Right lobe of liver (tissue), 6 donors: ENCODE results near the gene DSCAML1. TPM values are rescaled to one million over a fixed set of nuclear protein-coding genes. Genes with fewer than 3 reads are reported as not detected.

Source experiments
- ATAC-seq, 4 donors: fragments of 200-7000 bp; cut with Tn5 transposase; one replicate each; pipeline ENCODE4 v1.9.1; 2020; ENCODE audit warnings: mild to moderate bottlenecking in 4 of 4, moderate library complexity in 4 of 4
- DNase-seq, 3 donors: peaks; one replicate each; pipeline ENCODE4 v3.0.0-alpha.2; 2020
- H3K27ac ChIP-seq, 3 donors: fragments of 200-600 bp; one replicate each; pipeline ENCODE4 v1.8.0; 2022
- H3K27me3 ChIP-seq, 2 donors: fragments of 200-600 bp; one replicate each; pipeline ENCODE4 v1.8.0; 2022
- H3K36me3 ChIP-seq, 4 donors: fragments of 200-600 bp; sonication (generic) in 1 of 4; one replicate each; pipeline versions ENCODE4 v1.5.1 to v1.8.0; 2017 to 2022; ENCODE audit warnings: control low read depth in 1 of 4
- H3K4me1 ChIP-seq, 4 donors: fragments of 200-600 bp; sonication (generic) in 1 of 4; one replicate each; pipeline versions ENCODE4 v1.5.1 to v1.8.0; 2017 to 2022; ENCODE audit warnings: control low read depth in 1 of 4
- H3K4me3 ChIP-seq, 3 donors: fragments of 200-600 bp; one replicate each; pipeline ENCODE4 v1.8.0; 2022
- H3K9me3 ChIP-seq, 4 donors: fragments of 200-600 bp; sonication (generic) in 1 of 4; one replicate each; pipeline versions ENCODE4 v1.5.1 to v1.8.0; 2017 to 2022; ENCODE audit warnings: control low read depth in 1 of 4
- CTCF ChIP-seq, 4 donors: fragments of 200-600 bp in 3 of 4; fragments of 450-650 bp in 1 of 4; IDR thresholded peaks; one replicate each; pipeline versions ENCODE4 v1.5.1 to v1.8.0; 2016 to 2022; ENCODE audit warnings: antibody characterized with exemption in 4 of 4, mild to moderate bottlenecking in 2 of 4
- POLR2A ChIP-seq: fragments of 450-650 bp; IDR thresholded peaks from one replicate; pipeline ENCODE4 v1.6.1; 2017; ENCODE audit warnings: antibody characterized with exemption, mild to moderate bottlenecking
- WGBS: methylation state at CpG from one replicate; pipeline ENCODE4 v1.1.6; 2018; ENCODE audit warnings: low coverage, low lambda C conversion rate; ENCODE audit not compliant: insufficient coverage; ENCODE audit errors: missing lambda C conversion rate; 5-methylcytosine and 5-hydroxymethylcytosine counted together
- intact Hi-C, 2 donors: fragments of 100-400 bp; cut with DNase I; formaldehyde crosslinking; loops; one replicate each; pipeline versions ENCODE4 v1.11.2 to v1.14.1; 2022
- total RNA-seq, 6 experiments: library from RNA; depleted of rRNA in 2 of 6; stranded (reverse); fragments of >200 nt in 2 of 6; fragmentation: NEBNext Ultra II Directional in 3 of 6; extraction: Animal tissue kit (Norgen Biotek cat#: 25700) in 3 of 6; gene quantifications; one replicate each; pipeline versions ENCODE4 v1.1.0 to v1.2.4, GENCODE V29; 2016 to 2023
- donor health status: DM: no; HTN: yes; CAD: no.
- donor health status: DM: no; HTN: no; CAD: no.
- donor health status: DM: no; HTN: no; CAD: no.
- donor health status: DM: no; HTN: yes; CAD: no.
- donor health status: DM: no; HTN: yes; CAD: no.

Gene DSCAML1
- total RNA-seq, 6 experiments from 2014 or later = 0.06 to 0.92 (median 0.22) TPM; not detected in 1

GRCh38 chr11:117528097-117528721 lies 268.8 kb downstream of the DSCAML1 start:
- Histone ChIP-seq H3K36me3 (no peaks in the 10 kb centered on the region), H3K4me1 (no peaks in the 10 kb centered on the region), H3K9me3 (no peaks in the 10 kb centered on the region), H3K27ac (no peak overlapping the region), H3K4me3 (no peak overlapping the region), H3K27me3 (no peaks in the 10 kb centered on the region)
- ATAC-seq (no peak), DNase-seq (no peak)
- TF ChIP-seq POLR2A (no peak), CTCF (IDR thresholded peaks at IDR 0.05) (no peak)
- intact Hi-C loops = no loop called here
- WGBS = 46% methylated on average over 7 of the region's 12 CpGs

GRCh38 chr11:117527271-117527670 lies 269.7 kb downstream of the DSCAML1 start:
- no peaks in the 10 kb centered on the region for H3K9me3 ChIP-seq
- ATAC-seq = no peak
- DNase-seq = no peak
- no peaks in the 10 kb centered on the region for H3K36me3 ChIP-seq
- WGBS = 53% methylated on average over 3 of the region's 7 CpGs
- TF ChIP-seq CTCF (IDR thresholded peaks at IDR 0.05) = no peak
- TF ChIP-seq POLR2A = no peak
- intact Hi-C loops = no loop called here
- no peak overlapping the region for H3K4me3 ChIP-seq
- H3K4me1 ChIP-seq = no peaks in the 10 kb centered on the region
- H3K27ac ChIP-seq = no peak overlapping the region
- H3K27me3 ChIP-seq = no peaks in the 10 kb centered on the region

DNA sequence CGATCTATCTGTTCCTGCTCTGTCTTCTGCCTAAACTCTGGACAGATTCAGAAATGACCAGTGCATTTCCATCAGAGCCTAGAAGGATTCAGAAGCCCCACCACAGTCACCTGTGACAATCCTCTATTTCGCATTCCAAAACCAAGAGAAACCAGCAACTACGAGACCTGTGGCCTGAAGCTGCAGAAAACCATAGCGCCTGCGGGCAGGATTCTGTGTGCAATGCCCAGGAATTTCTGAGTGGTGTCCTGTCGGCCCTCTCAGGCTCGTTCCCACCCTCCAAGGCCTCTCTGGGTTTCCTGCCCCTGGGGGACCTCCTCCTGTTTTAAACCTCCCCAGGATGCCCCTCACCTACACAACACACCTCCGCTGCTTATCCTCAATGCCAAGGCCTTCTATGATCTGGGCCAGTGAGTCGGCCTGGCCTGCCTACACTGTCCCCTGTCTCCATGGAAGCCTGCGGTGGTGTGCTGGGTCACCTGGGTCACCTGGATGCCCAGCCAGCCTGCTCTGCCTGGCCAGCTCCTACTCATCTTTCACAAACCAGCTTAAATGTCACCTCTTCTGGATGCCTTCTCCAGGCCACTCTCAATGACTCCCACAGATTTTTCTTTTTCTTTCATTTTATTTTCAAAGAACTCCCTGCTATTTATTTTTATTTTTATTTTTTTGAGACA lies 271.0 kb downstream of the DSCAML1 start:
- DNase-seq (no peak), ATAC-seq (no peak)
- Histone ChIP-seq H3K27ac (no peak overlapping the region), H3K36me3 (no peaks in the 10 kb centered on the region), H3K9me3 (no peaks in the 10 kb centered on the region), H3K4me3 (no peak overlapping the region), H3K27me3 (no peaks in the 10 kb centered on the region), H3K4me1 (no peaks in the 10 kb centered on the region)
- WGBS = 80% methylated on average over 7 of the region's 10 CpGs
- intact Hi-C loops = no loop called here
- no peak for TF ChIP-seq CTCF (IDR thresholded peaks at IDR 0.05)
- no peak for TF ChIP-seq POLR2A

DNA sequence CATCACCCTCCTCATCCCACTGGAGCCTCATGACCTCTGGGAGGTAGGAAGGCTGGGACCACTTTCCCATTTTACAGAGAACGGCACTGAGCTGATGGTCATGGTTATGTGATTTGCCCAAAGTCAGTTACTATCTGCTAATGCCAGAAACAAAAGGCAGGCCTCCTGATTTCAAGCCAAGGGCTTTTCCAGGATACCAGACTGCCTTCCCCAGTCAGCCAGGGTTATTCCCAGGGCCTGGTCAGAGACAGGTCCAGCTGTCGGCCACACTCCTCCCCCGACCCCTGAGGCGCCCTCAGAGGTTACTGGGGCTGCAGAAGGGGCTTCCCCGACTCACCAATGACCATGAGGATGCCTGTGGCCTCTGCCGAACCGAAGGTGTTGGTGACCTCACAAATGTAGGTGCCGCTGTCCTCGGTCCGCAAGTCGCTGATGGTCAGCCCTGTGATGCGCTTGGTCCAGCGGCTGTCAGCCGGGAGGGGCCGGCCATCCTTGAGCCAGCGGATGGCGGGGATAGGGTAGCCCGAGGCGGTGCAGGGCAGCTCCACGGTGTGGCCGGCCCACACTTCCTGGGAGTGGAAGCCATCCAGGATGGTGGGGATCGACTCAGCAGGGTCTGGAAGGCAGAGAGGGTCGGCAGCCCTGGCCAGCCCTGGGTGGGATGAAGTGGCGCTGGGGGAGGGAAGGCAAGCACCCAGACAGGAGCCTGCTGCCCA lies 272.4 kb downstream of the DSCAML1 start:
- intact Hi-C loops = no loop called here
- WGBS = 89% methylated on average over 10 of the region's 24 CpGs
- no peak overlapping the region for H3K4me3 ChIP-seq
- ATAC-seq (no peak), DNase-seq (no peak)
- no peak for TF ChIP-seq POLR2A
- TF ChIP-seq CTCF (IDR thresholded peaks at IDR 0.05) = no peak
- no peak overlapping the region for H3K27ac ChIP-seq
- no peaks in the 10 kb centered on the region for H3K9me3 ChIP-seq
- H3K27me3 ChIP-seq = no peaks in the 10 kb centered on the region
- no peaks in the 10 kb centered on the region for H3K4me1 ChIP-seq
- H3K36me3 ChIP-seq = no peaks in the 10 kb centered on the region
